SK-N-SH (cell line): ENCODE measurements around the gene TMEM132D.

ENCODE experiments used
- RAD21 ChIP-seq: IDR thresholded peaks from 2 replicates; pipeline ENCODE4 v1.6.1; 2012; ENCODE audit warnings: mild to moderate bottlenecking, low read length
- TF ChIP-seq, protein P1 (sequence below): fragments of 150-350 bp; IDR thresholded peaks from 2 replicates; pipeline ENCODE4 v1.6.1; 2017; ENCODE audit warnings: antibody characterized with exemption, low read length, low read depth, borderline replicate concordance

DNA sequence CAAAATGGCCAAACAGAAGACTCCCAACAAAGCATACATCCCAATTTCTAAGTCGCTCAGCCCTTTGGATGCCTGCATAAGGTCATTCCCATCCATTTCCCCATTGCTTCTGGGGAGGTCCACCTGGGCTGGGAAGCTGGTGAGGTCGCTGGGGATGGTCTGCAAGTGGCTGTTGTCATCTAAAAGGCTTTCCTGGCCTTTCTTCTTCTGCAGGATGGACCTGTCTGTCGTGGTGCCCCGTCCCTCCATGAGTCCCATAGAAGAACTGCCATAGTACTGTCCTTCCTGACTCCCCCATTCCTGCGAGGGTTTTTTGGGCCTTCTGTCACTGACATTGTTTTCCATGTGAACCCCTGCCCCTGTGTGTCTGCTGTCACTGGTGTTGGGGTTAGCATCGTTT, 829.4 kb downstream of the TMEM132D start:
- TF ChIP-seq RAD21: no peak
- TF ChIP-seq, protein P1, sequence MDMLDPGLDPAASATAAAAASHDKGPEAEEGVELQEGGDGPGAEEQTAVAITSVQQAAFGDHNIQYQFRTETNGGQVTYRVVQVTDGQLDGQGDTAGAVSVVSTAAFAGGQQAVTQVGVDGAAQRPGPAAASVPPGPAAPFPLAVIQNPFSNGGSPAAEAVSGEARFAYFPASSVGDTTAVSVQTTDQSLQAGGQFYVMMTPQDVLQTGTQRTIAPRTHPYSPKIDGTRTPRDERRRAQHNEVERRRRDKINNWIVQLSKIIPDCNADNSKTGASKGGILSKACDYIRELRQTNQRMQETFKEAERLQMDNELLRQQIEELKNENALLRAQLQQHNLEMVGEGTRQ: no peak
